CD8-positive, alpha-beta memory T cell (primary cell): Measurements from ENCODE around the gene EEF1A2. TPM values are rescaled to one million over a fixed set of nuclear protein-coding genes. Genes with fewer than 3 reads are reported as not detected.
"Not testable (repeated sequence)": the region's sequence is repeated elsewhere in the genome, so short reads cannot be mapped to it uniquely, and the experiment has no call there.

Experiments
- CTCF ChIA-PET: fragments of 350-600 bp; sonication (Branson Sonifier 250); formaldehyde crosslinking; loops from one replicate; lab custom pipeline; 2021; ENCODE audit warnings: antibody characterized with exemption; lab: Charles Lee
- POLR2A ChIA-PET: fragments of 350-600 bp; sonication (Branson Sonifier 250); formaldehyde crosslinking; loops from one replicate; lab custom pipeline; 2021; ENCODE audit warnings: antibody characterized with exemption; lab: Charles Lee
- DNase-seq, 5 donors: peaks; one replicate each; pipeline versions ENCODE4 v3.0.0 to v3.0.0-alpha.2; 2020 to 2022; ENCODE audit warnings: mixed read lengths in 1 of 5
- H3K27ac ChIP-seq: one replicate; pipeline ENCODE4 v1.7.0; 2013; ENCODE audit warnings: low read depth, mild to moderate bottlenecking, low read length, moderate library complexity
- H3K27me3 ChIP-seq: 2 replicates; pipeline ENCODE4 v1.7.0; 2013; ENCODE audit warnings: low read length, mild to moderate bottlenecking; ENCODE audit not compliant: insufficient read depth, poor library complexity, severe bottlenecking
- H3K36me3 ChIP-seq: 2 replicates; pipeline ENCODE4 v1.7.0; 2013; ENCODE audit warnings: mild to moderate bottlenecking, low read length, moderate library complexity; ENCODE audit not compliant: insufficient read depth
- H3K4me1 ChIP-seq: 2 replicates; pipeline ENCODE4 v1.7.0; 2013; ENCODE audit warnings: mild to moderate bottlenecking, low read length, moderate library complexity; ENCODE audit not compliant: insufficient read depth
- H3K4me3 ChIP-seq: 2 replicates; pipeline ENCODE4 v1.7.0; 2013; ENCODE audit warnings: mild to moderate bottlenecking, low read length
- H3K9me3 ChIP-seq: 2 replicates; pipeline ENCODE4 v1.7.0; 2013; ENCODE audit warnings: mild to moderate bottlenecking, low read length
- H3K27ac Mint-ChIP-seq, 8 donors: one replicate each; pipeline ENCODE4 v1.8.0; 2020 to 2021; ENCODE audit warnings: mixed read lengths in 8 of 8, mild to moderate bottlenecking in 6 of 8, inconsistent platforms in 3 of 8, moderate library complexity in 3 of 8
- H3K27me3 Mint-ChIP-seq, 2 donors: one replicate each; pipeline ENCODE4 v1.8.0; 2020 to 2021; ENCODE audit warnings: mixed read lengths in 2 of 2, mild to moderate bottlenecking in 1 of 2, moderate library complexity in 1 of 2
- H3K36me3 Mint-ChIP-seq, 3 donors: one replicate each; pipeline ENCODE4 v1.8.0; 2020 to 2021; ENCODE audit warnings: mixed read lengths in 3 of 3, inconsistent platforms in 1 of 3, mild to moderate bottlenecking in 1 of 3
- H3K4me1 Mint-ChIP-seq, 3 donors: one replicate each; pipeline ENCODE4 v1.8.0; 2020 to 2021; ENCODE audit warnings: mixed read lengths in 3 of 3, inconsistent platforms in 1 of 3, mild to moderate bottlenecking in 1 of 3
- H3K4me3 Mint-ChIP-seq, 7 donors: one replicate each; pipeline ENCODE4 v1.8.0; 2020 to 2021; ENCODE audit warnings: mixed read lengths in 7 of 7, mild to moderate bottlenecking in 6 of 7, moderate library complexity in 4 of 7, inconsistent platforms in 2 of 7
- H3K9me3 Mint-ChIP-seq, 5 donors: one replicate each; pipeline ENCODE4 v1.8.0; 2020 to 2022; ENCODE audit warnings: mixed read lengths in 5 of 5, mild to moderate bottlenecking in 3 of 5, moderate library complexity in 2 of 5, inconsistent platforms in 1 of 5
- polyA plus RNA-seq: library from polyadenylated mRNA; unstranded; fragments of 300-500 nt; fragmentation: Illumina TruSeq; gene quantifications from one replicate; pipeline ENCODE4 v1.2.3, GENCODE V29; 2021
- total RNA-seq, 2 experiments: library from RNA; stranded (reverse); gene quantifications; one replicate each; pipeline ENCODE4 v1.2.3, GENCODE V29; 2021

The EEF1A2 gene
- total and polyA plus RNA-seq, 3 experiments from 2014 or later: 0.17 to 0.20 TPM; not detected in 1

DNA sequence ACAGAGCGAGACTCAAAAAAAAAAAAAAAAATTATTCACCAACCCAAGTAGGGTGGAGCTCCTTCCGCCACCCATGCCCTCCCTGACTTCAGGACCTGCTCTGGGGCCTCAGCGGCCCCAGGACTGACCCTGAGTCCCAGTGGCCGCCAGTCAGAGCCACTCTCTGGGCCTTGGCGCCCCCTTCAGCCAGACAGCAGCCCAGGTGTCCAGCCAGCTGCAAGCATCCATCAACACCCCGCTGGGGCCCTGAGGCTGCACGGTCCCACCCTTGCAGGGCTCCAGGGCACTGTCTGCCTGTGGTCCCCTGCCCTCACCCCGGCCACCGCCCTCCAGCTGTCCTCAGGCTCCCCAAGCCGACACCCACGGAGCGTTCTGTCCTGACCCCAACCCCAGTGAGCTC lies 15.0 kb downstream of the EEF1A2 start:
- Histone ChIP-seq H3K4me1 (no peaks in the 10 kb centered on the region), H3K36me3 (no peaks in the 10 kb centered on the region), H3K9me3 (no peaks in the 10 kb centered on the region), H3K27me3 (no peaks in the 10 kb centered on the region), H3K27ac (no peak overlapping the region), H3K4me3 (no peak overlapping the region)
- Mint-ChIP-seq H3K27ac (no peak overlapping the region), H3K4me1 (peaks cover 0 to 3% (median 0%) of the 10 kb centered on the region in 3 donors), H3K27me3 (peaks cover 23 to 33% of the 10 kb centered on the region in 2 donors), H3K36me3 (no peaks in the 10 kb centered on the region), H3K9me3 (no peaks in the 10 kb centered on the region), H3K4me3 (no peak overlapping the region)
- ChIA-PET CTCF (no interaction called here), POLR2A (no interaction called here)
- no peak for DNase-seq

DNA sequence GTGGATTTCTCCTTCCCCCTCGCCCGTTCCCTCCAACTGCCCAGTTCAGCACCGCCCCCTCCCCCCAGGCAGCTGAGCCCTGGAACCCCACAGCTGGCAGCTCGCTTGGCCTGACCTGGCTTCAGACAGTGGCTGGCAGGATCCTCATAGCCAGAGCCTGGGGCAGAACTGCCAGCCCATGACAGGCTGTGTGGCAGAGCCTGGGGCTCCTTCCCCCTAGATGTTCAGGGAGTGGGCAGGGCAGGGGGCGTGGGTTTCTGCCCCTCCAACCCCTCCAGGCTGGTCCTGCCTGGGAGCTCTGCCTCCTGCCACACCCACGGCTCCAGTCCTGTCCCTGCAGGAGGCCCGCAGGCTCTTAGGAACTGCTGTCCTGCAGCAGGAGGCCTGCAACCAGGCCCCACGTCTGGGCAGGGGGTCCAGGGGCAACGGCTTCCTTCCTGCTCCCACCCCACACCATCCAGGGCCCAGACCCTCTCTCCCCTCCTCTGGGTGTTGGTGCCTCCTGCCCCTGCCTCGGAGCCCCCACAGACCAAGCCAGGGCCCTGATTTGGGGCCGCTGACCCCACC lies 16.8 kb downstream of the EEF1A2 start:
- DNase-seq: no peak
- H3K36me3 ChIP-seq: no peaks in the 10 kb centered on the region
- H3K4me3 Mint-ChIP-seq: no peak overlapping the region
- H3K27me3 ChIP-seq: no peaks in the 10 kb centered on the region
- no peak overlapping the region for H3K27ac ChIP-seq
- no peaks in the 10 kb centered on the region for H3K4me1 ChIP-seq
- peaks cover 0 to 3% (median 0%) of the 10 kb centered on the region in 3 donors for H3K4me1 Mint-ChIP-seq
- no peaks in the 10 kb centered on the region for H3K9me3 ChIP-seq
- peaks cover 27 to 44% of the 10 kb centered on the region in 2 donors for H3K27me3 Mint-ChIP-seq
- H3K27ac Mint-ChIP-seq: no peak overlapping the region
- POLR2A ChIA-PET: no interaction called here
- H3K36me3 Mint-ChIP-seq: no peaks in the 10 kb centered on the region
- H3K9me3 Mint-ChIP-seq: no peaks in the 10 kb centered on the region
- CTCF ChIA-PET: interaction anchor here (0.9 to 1.0 kb wide), 2 partner anchors 14 to 15 kb away, joined by 3 read pairs; no protein-coding TSS in a partner anchor
- H3K4me3 ChIP-seq: no peak overlapping the region

DNA sequence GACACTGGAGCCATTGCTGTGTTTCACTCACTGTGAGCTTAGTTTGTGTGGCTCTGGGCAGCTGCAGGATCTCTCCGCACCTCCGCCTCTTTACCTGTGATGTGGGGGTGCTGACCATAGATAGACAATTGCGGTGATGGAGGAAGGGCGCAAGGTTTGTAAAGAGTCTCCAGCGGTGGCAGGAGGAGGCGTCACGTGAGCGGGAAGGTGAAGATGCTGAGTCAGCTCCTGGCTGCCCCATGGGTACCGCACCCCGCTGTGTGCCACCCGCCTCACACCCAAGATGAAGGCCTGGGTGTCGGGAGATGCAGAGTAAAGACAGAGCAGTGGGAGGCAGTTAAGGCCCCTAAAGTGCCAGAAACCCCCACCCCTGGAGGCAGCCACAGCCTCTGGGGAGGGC lies 17.4 kb downstream of the EEF1A2 start:
- POLR2A ChIA-PET: no interaction called here
- Mint-ChIP-seq H3K27ac (no peak overlapping the region), H3K4me3 (no peak overlapping the region), H3K4me1 (peaks cover 0 to 3% (median 0%) of the 10 kb centered on the region in 3 donors), H3K9me3 (no peaks in the 10 kb centered on the region), H3K36me3 (no peaks in the 10 kb centered on the region), H3K27me3 (peaks cover 31 to 47% of the 10 kb centered on the region in 2 donors)
- no peak overlapping the region for H3K4me3 ChIP-seq
- CTCF ChIA-PET: interaction anchor here (1.0 kb wide), 1 partner anchor 15 kb away, joined by 3 read pairs; no protein-coding TSS in a partner anchor
- DNase-seq: no peak
- H3K4me1 ChIP-seq: no peaks in the 10 kb centered on the region
- no peaks in the 10 kb centered on the region for H3K27me3 ChIP-seq
- no peak overlapping the region for H3K27ac ChIP-seq
- H3K9me3 ChIP-seq: no peaks in the 10 kb centered on the region
- H3K36me3 ChIP-seq: no peaks in the 10 kb centered on the region

DNA sequence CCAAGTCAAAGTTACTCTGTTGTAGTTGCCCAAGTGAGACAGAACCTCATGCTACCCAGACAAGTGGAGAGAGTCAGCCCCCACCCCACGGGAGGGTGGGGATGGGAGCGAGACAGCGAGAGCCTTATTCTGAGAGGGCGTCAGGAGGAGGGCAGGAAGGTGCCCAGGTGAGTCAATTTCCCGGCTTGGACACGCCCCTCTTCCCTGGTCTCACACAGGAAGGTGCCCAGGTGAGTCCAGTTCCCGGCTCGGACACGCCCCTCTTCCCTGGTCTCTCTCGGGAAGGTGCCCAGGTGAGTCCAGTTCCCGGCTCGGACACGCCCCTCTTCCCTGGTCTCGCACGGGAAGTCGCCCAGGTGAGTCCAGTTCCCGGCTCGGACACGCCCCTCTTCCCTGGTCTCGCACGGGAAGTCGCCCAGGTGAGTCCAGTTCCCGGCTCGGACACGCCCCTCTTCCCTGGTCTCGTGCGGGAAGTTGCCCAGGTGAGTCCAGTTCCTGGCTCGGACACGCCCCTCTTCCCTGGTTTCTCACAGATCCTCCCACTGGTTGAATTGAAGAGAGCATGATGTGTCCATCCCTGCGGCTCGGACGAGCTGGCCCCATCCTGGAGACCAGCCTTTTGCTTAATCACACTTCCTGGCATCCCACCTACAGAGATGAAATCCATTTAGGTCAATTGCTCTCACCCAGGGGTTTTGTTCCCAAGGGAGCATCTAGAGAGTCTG lies 19.0 kb downstream of the EEF1A2 start:
- H3K9me3 ChIP-seq, H3K4me1 Mint-ChIP-seq, H3K36me3 ChIP-seq, H3K4me3 Mint-ChIP-seq, H3K27me3 ChIP-seq, DNase-seq, POLR2A ChIA-PET, H3K9me3 Mint-ChIP-seq, H3K27ac ChIP-seq, H3K36me3 Mint-ChIP-seq, H3K4me3 ChIP-seq, CTCF ChIA-PET, H3K4me1 ChIP-seq, H3K27ac Mint-ChIP-seq: not testable (repeated sequence)
- H3K27me3 Mint-ChIP-seq: peaks cover 28 to 52% of the 10 kb centered on the region in 2 donors

DNA sequence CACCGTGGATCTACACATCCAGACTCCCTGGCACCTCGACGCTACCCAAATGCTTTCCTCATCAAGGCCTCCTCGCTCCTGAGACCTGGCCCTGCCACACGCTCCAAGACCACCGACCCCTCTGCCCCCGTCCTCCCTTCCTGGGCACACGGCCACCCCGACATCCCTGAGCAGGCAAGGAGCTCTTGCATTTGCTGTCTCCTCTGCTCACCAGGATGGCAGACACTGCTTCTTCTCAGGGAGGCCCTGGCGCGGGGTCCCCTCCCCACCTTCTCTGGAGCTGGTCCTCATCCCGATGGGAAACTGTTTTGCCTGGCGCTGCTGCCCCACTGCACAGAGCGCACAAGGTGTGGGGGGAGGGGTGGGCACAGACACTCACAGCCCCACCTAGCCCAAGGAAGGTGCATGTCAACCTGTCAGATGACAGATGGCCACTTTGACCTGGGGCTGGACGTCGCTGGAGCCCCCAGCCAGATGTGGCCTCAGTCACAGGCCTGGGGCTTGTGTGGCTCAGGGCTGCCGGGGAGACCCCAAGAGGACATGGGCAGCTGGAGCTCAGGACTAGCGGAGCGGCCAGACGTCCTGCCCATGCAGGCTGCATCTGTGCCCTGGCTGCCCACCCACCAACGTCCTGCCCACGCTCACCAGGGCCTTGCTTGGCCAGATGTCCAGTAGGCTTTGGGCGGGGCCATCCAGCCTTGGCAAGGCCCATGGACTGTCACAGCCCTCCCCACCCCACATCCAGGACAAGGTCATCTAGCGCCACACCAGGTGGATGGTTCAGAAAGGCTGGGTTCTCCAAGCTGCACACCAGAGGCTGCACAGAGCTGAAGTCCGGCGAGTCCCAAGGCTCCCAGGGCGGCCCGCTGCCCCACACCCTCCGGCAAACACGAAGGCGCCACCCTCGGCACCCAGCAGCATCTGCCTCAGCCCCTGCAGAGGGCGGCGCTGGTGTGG lies 20.3 kb downstream of the EEF1A2 start:
- peaks cover 12% of the 10 kb centered on the region for H3K27me3 ChIP-seq
- CTCF ChIA-PET: interaction anchor here (1.0 kb wide), 1 partner anchor 18 kb away, joined by 3 read pairs; no protein-coding TSS in a partner anchor
- no peak overlapping the region for H3K27ac ChIP-seq
- no peak overlapping the region for H3K4me3 ChIP-seq
- Mint-ChIP-seq H3K36me3 (no peaks in the 10 kb centered on the region), H3K9me3 (no peaks in the 10 kb centered on the region), H3K4me3 (no peak overlapping the region), H3K27ac (no peak overlapping the region), H3K27me3 (peaks cover 38 to 57% of the 10 kb centered on the region in 2 donors), H3K4me1 (peaks cover 4 to 12% (median 8%) of the 10 kb centered on the region in 3 donors)
- no peaks in the 10 kb centered on the region for H3K9me3 ChIP-seq
- H3K36me3 ChIP-seq: no peaks in the 10 kb centered on the region
- no peak for DNase-seq
- no peaks in the 10 kb centered on the region for H3K4me1 ChIP-seq
- POLR2A ChIA-PET: interaction anchor here (0.5 kb wide), 1 partner anchor 53 kb away, joined by 4 read pairs; no protein-coding TSS in a partner anchor

DNA sequence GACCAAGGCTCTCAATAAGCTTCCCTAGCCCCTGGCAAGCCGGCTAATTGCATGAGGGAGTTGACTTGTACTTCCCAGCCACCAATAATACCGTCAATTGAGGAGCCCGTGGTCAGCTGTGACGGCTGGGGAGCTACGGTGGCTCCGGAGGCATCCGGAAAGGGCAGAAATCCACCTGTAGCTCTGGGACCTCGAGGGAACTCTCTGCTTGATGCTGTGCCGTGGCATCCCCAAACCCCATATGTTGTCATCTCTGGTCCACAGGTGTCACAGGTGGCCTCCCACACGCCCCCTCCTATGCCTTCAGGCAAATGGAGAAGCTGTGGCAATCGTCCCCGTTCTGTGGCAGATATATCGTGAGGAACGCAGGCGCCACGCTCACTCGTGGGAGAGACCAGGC lies 20.9 kb downstream of the EEF1A2 start:
- H3K27me3 Mint-ChIP-seq: peaks cover 41 to 56% of the 10 kb centered on the region in 2 donors

DNA sequence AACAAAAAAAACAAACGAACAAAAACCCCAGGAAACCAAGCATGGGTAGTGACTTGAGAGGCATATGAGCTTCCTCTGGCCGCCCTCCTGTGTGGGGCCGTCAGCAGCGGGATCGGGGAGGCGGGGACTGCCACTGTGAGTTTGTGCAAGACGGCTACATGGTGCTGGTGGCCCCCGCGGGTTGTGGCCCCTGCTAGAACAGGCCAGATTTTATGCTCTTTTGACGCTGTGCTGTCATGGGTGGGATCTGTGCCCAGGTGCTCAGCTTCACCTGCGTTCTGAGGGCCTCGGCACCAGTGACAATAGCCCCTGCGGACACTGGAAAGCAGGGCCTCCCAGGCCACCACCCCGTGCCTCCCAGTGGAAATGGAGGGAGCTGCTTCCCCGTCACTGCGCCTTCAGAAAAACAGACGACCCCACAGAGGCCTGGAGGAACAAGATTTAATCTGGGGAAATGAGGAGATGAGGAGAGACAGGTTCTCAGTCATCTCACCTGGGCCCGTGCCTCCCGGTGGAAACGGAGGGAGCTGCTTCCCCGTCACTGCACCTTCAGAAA lies 21.7 kb downstream of the EEF1A2 start:
- H3K27me3 ChIP-seq: peaks cover 18% of the 10 kb centered on the region
- Mint-ChIP-seq H3K27me3 (peaks cover 39 to 49% of the 10 kb centered on the region in 2 donors), H3K27ac (peak overlapping the region in 1 of 8 donors; percentile 33), H3K9me3 (no peaks in the 10 kb centered on the region), H3K4me1 (peaks cover 4 to 8% (median 8%) of the 10 kb centered on the region in 3 donors), H3K36me3 (no peaks in the 10 kb centered on the region), H3K4me3 (no peak overlapping the region)
- no peak overlapping the region for H3K27ac ChIP-seq
- H3K36me3 ChIP-seq: no peaks in the 10 kb centered on the region
- CTCF ChIA-PET: interaction anchor here (0.7 to 1.0 kb wide), 2 partner anchors 20 to 192 kb away, joined by 3 read pairs; no protein-coding TSS in a partner anchor
- no peak for DNase-seq
- H3K9me3 ChIP-seq: no peaks in the 10 kb centered on the region
- no peaks in the 10 kb centered on the region for H3K4me1 ChIP-seq
- no peak overlapping the region for H3K4me3 ChIP-seq
- POLR2A ChIA-PET: no interaction called here

More for the DNA sequence above, 20.9 kb downstream of the EEF1A2 start:
- H3K36me3 ChIP-seq: no peaks in the 10 kb centered on the region
- no peaks in the 10 kb centered on the region for H3K9me3 Mint-ChIP-seq
- H3K27ac ChIP-seq: no peak overlapping the region
- peaks cover 4 to 10% (median 8%) of the 10 kb centered on the region in 3 donors for H3K4me1 Mint-ChIP-seq
- no peaks in the 10 kb centered on the region for H3K36me3 Mint-ChIP-seq
- ChIA-PET CTCF (interaction anchor here (0.7 to 1.0 kb wide), 2 partner anchors 19 to 191 kb away, joined by 3 read pairs; no protein-coding TSS in a partner anchor), POLR2A (interaction anchor here (0.5 kb wide), 1 partner anchor 54 kb away, joined by 4 read pairs; no protein-coding TSS in a partner anchor)
- H3K4me1 ChIP-seq: no peaks in the 10 kb centered on the region
- no peak overlapping the region for H3K27ac Mint-ChIP-seq
- no peak for DNase-seq
- peaks cover 18% of the 10 kb centered on the region for H3K27me3 ChIP-seq
- H3K4me3 Mint-ChIP-seq: no peak overlapping the region
- no peak overlapping the region for H3K4me3 ChIP-seq
- H3K9me3 ChIP-seq: no peaks in the 10 kb centered on the region
